Cardiac muscle cell (in vitro differentiated cells and primary cell): ENCODE results near the gene ENOX1. TPM values are rescaled to one million over a fixed set of nuclear protein-coding genes. Genes with fewer than 3 reads are reported as not detected.

Source experiments
- DNase-seq, 2 donors: peaks; one replicate each; pipeline versions ENCODE4 v3.0.0 to v3.0.0-alpha.2; 2010 to 2017; ENCODE audit warnings: low read depth in 1 of 2, low spot score in 1 of 2
- H3K27ac ChIP-seq: fragments of 200-600 bp; sonication (generic); 2 replicates; pipeline ENCODE4 v1.5.1; 2016
- H3K27me3 ChIP-seq: fragments of 200-600 bp; sonication (generic); 2 replicates; pipeline ENCODE4 v1.6.0; 2016; ENCODE audit warnings: control low read depth
- H3K36me3 ChIP-seq: fragments of 200-600 bp; sonication (generic); 2 replicates; pipeline ENCODE4 v1.5.1; 2016; ENCODE audit warnings: control low read depth
- H3K4me1 ChIP-seq: fragments of 200-600 bp; sonication (generic); 2 replicates; pipeline ENCODE4 v1.8.1; 2017; ENCODE audit warnings: low read depth, mild to moderate bottlenecking, mixed run types
- H3K4me3 ChIP-seq: fragments of 200-600 bp; sonication (generic); 2 replicates; pipeline ENCODE4 v1.5.1; 2016; ENCODE audit warnings: mild to moderate bottlenecking
- H3K9me3 ChIP-seq: fragments of 200-600 bp; sonication (generic); 2 replicates; pipeline ENCODE4 v1.5.1; 2017; ENCODE audit warnings: low read depth, mild to moderate bottlenecking, control low read depth
- polyA plus RNA-seq: library from polyadenylated mRNA; unstranded; fragments of >200 nt; fragmentation: Nextera tagmentation; extraction: Ambion mirVana; gene quantifications from 2 replicates; pipeline ENCODE4 v1.2.1, GENCODE V29; 2016
- total RNA-seq: library from RNA; depleted of rRNA; stranded (reverse); fragments of >200 nt; gene quantifications from 2 replicates; pipeline ENCODE4 v1.2.3, GENCODE V29; 2016
- TF ChIP-seq, protein P1 (sequence below): IDR thresholded peaks from 2 replicates; pipeline ENCODE4 v1.5.1; 2012; ENCODE audit warnings: low read depth, mild to moderate bottlenecking, low read length

The ENOX1 gene
- total and polyA plus RNA-seq, 2 experiments from 2014 or later, result 2.0 to 5.1 TPM

DNA sequence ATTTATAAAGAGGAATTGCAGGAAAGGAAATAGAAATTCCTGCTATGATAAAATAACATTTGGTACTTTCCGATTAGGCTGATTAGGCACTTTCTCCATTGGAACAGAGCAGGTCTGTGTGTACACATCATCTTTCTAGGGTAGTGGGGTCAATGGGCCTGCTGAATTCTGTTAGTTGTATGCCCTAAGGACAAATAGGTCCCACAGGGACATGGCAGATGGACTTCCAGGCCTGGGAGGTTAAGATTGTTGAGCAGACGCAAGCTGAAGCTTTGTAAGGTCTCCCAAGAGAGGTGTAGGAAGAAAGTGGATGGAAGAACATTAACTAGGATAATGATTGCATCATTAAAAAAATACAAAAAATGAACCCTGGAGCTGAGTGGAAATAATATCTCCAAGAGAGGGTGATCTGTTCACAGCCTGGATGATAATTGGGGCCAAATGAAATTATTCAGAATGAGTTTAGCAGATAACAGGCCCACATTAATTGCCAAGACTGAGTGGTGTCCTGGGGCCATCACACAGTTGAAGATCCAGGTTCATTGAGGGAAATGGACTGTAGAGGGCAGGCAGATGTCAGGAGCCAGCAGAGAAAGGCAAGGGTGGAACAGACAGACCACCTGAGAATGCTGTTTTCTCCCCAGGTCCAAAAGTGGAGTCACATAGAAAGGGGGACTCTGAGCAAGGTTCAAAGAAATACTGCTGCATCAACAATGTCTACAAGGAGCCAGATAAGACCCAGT, 548.3 kb downstream of the ENOX1 start:
- H3K36me3 ChIP-seq, result no peaks in the 10 kb centered on the region
- no peak overlapping the region for H3K27ac ChIP-seq
- TF ChIP-seq, protein P1, sequence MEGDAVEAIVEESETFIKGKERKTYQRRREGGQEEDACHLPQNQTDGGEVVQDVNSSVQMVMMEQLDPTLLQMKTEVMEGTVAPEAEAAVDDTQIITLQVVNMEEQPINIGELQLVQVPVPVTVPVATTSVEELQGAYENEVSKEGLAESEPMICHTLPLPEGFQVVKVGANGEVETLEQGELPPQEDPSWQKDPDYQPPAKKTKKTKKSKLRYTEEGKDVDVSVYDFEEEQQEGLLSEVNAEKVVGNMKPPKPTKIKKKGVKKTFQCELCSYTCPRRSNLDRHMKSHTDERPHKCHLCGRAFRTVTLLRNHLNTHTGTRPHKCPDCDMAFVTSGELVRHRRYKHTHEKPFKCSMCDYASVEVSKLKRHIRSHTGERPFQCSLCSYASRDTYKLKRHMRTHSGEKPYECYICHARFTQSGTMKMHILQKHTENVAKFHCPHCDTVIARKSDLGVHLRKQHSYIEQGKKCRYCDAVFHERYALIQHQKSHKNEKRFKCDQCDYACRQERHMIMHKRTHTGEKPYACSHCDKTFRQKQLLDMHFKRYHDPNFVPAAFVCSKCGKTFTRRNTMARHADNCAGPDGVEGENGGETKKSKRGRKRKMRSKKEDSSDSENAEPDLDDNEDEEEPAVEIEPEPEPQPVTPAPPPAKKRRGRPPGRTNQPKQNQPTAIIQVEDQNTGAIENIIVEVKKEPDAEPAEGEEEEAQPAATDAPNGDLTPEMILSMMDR, result no peak
- no peak overlapping the region for H3K4me3 ChIP-seq
- no peaks in the 10 kb centered on the region for H3K9me3 ChIP-seq
- peaks cover 5% of the 10 kb centered on the region for H3K4me1 ChIP-seq
- H3K27me3 ChIP-seq, result no peaks in the 10 kb centered on the region
- DNase-seq, result no peak

DNA sequence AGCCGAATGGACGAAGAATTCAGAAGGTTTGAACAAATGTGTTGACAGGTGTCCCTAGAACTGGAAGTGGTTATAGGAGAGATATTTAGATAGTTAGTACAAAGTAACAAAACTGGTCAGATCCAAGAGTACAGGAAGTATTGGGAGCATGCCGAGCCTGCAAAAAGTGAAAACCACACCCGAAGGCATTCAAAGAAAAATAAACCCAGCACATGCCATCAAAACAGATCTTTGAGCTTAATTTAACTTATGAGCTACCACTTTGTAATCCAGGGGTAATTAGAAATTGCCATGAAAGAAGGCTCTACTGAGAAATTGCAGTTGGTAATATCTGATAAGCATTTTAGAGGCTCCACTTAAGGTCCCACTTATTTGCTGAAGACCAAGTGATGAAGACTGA, 549.2 kb downstream of the ENOX1 start:
- TF ChIP-seq, protein P1, result no peak
- no peak overlapping the region for H3K27ac ChIP-seq
- no peak overlapping the region for H3K4me3 ChIP-seq
- H3K9me3 ChIP-seq, result no peaks in the 10 kb centered on the region
- no peak for DNase-seq
- H3K27me3 ChIP-seq, result no peaks in the 10 kb centered on the region
- peaks cover 4% of the 10 kb centered on the region for H3K4me1 ChIP-seq
- no peaks in the 10 kb centered on the region for H3K36me3 ChIP-seq

DNA sequence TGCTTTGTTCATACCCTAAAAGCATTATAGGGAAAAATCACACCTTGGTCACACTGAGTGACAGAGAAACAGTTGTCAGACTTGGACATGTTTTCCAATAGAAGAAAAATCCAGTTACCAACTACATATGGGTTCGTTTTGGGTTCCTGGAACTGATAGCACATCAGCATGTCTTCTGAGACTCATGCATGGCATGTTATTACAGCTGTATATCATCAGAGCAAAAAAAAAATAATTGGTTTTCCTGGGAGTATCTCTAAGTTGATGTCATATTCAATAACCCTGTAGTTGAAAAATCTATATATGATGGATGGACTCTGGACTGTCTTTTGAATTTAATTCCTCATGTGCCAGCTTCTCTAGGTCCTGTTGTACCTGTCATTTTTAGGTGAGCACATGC, 551.7 kb downstream of the ENOX1 start:
- Histone ChIP-seq H3K9me3 (no peaks in the 10 kb centered on the region), H3K4me3 (no peak overlapping the region), H3K27me3 (no peaks in the 10 kb centered on the region), H3K27ac (no peak overlapping the region), H3K36me3 (no peaks in the 10 kb centered on the region), H3K4me1 (no peaks in the 10 kb centered on the region)
- DNase-seq, result no peak
- TF ChIP-seq, protein P1, result no peak

DNA sequence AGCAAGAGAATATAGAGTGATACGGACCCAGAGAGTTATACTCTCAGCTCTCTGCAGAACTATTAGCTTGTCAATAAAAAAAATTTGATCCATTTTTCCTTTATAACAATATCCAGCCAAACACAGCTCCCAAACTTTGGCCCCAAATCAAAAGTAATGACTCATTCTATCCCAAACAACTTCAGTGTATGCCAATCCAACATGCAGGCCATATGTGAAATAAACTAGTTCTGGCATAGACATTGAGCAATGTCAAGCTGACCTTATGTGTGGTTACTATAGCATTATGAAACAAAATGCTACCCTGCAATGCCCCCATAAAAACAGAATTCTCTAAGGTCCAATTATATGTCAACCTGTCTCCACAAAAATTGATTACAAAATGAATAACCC, 553.9 kb downstream of the ENOX1 start:
- H3K36me3 ChIP-seq, result no peaks in the 10 kb centered on the region
- DNase-seq, result peak in 1 of 2 donors; percentile 84
- TF ChIP-seq, protein P1, result no peak
- H3K27ac ChIP-seq, result no peak overlapping the region
- H3K4me1 ChIP-seq, result no peaks in the 10 kb centered on the region
- no peak overlapping the region for H3K4me3 ChIP-seq
- no peaks in the 10 kb centered on the region for H3K9me3 ChIP-seq
- H3K27me3 ChIP-seq, result no peaks in the 10 kb centered on the region

DNA sequence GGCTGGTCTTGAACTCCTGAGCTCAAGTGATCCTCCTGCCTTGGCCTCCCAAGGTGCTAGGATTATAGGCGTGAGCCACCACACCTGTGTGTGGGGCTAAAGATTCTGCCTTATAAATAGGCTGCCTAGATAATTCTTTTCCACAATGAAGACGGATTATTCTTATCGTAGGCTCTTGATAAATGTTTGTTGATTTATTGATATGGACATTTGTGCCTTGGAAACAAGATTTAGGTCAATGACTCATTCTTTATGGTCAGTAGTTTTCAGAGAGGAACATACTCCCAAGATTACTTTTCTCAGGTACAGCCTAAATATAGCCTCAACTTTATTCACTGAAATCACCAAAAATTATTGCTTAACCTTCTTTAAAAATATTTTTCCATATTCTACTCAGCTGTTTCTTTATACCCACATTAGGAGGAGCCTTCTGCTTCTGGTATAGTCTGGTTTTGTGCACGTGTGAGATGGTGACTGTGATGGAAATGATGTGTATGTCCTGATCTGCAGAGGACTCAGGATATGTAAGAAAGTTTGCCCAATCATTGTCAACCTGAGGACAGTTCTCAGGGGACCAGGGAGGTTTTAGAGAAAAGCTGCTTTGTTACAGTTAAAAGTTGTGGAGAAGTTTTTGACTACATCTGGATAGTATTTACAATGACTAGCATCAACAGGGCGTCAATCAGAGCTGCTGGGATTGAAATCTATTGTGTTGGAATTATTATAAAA, 554.5 kb downstream of the ENOX1 start:
- Histone ChIP-seq H3K4me1 (no peaks in the 10 kb centered on the region), H3K36me3 (no peaks in the 10 kb centered on the region), H3K27ac (no peak overlapping the region), H3K9me3 (no peaks in the 10 kb centered on the region), H3K27me3 (no peaks in the 10 kb centered on the region), H3K4me3 (no peak overlapping the region)
- TF ChIP-seq, protein P1, result no peak
- DNase-seq, result no peak
